IMR-90 (cell line): ENCODE data around the gene KRT76.

Source experiments
- BHLHE40 ChIP-seq: fragments of 150-350 bp; IDR thresholded peaks from 2 replicates; pipeline ENCODE4 v1.6.1; 2016; ENCODE audit warnings: mild to moderate bottlenecking, low read depth, low read length
- CEBPB ChIP-seq: IDR thresholded peaks from 2 replicates; pipeline ENCODE4 v1.6.1; 2012; ENCODE audit warnings: low read depth, low read length, improper control_type of control experiment
- MAFK ChIP-seq: IDR thresholded peaks from 2 replicates; pipeline ENCODE4 v1.6.1; 2012; ENCODE audit warnings: low read depth, low read length, improper control_type of control experiment
- MAZ ChIP-seq: IDR thresholded peaks from 2 replicates; pipeline ENCODE4 v1.6.1; 2012; ENCODE audit warnings: low read depth, mild to moderate bottlenecking, low read length, improper control_type of control experiment, moderate library complexity, borderline replicate concordance
- MXI1 ChIP-seq: IDR thresholded peaks from 2 replicates; pipeline ENCODE4 v1.6.1; 2012; ENCODE audit warnings: low read depth, mild to moderate bottlenecking, low read length, moderate library complexity, borderline replicate concordance
- NFE2L2 ChIP-seq: fragments of 150-350 bp; IDR thresholded peaks from 2 replicates; pipeline ENCODE4 v1.6.1; 2016; ENCODE audit warnings: low read depth, mild to moderate bottlenecking, low read length
- POLR2A ChIP-seq: IDR thresholded peaks from 2 replicates; pipeline ENCODE4 v1.6.1; 2012; ENCODE audit warnings: mild to moderate bottlenecking, low read depth, low read length
- RAD21 ChIP-seq: IDR thresholded peaks from 2 replicates; pipeline ENCODE4 v1.6.1; 2012; ENCODE audit warnings: low read length, improper control_type of control experiment
- RFX5 ChIP-seq: IDR thresholded peaks from 2 replicates; pipeline ENCODE4 v1.8.0; 2012; ENCODE audit warnings: low read depth, mild to moderate bottlenecking, low read length, moderate library complexity
- SMC3 ChIP-seq: fragments of 150-350 bp; IDR thresholded peaks from 2 replicates; pipeline ENCODE4 v1.6.1; 2016; ENCODE audit warnings: low read depth, mild to moderate bottlenecking, antibody characterized with exemption, low read length, moderate library complexity
- TF ChIP-seq, protein P1 (sequence below): conservative IDR thresholded peaks from 2 replicates; pipeline ENCODE4 v1.5.1; 2012; ENCODE audit warnings: mild to moderate bottlenecking, low read depth, low read length, improper control_type of control experiment

DNA sequence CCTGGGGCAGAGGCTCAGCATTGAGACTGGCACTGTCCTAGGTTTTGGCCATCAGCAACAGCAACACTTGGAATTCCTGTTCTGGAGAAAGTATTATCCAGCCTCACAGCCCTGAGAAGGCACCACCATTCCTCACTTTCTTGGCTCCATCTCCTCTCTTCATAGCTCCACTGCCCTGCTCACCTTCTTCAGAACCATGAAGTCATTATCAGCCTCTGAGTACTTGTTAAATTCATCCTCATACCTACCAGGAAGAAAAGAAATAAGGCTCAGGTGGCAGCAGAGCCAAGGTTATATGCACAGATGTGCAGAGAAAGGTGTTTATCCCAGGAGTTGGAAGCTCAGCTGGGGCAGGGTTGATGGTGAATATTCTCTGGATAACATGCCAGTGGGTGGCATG, 25.4 kb downstream of the KRT76 start:
- no peak for TF ChIP-seq POLR2A
- TF ChIP-seq, protein P1, sequence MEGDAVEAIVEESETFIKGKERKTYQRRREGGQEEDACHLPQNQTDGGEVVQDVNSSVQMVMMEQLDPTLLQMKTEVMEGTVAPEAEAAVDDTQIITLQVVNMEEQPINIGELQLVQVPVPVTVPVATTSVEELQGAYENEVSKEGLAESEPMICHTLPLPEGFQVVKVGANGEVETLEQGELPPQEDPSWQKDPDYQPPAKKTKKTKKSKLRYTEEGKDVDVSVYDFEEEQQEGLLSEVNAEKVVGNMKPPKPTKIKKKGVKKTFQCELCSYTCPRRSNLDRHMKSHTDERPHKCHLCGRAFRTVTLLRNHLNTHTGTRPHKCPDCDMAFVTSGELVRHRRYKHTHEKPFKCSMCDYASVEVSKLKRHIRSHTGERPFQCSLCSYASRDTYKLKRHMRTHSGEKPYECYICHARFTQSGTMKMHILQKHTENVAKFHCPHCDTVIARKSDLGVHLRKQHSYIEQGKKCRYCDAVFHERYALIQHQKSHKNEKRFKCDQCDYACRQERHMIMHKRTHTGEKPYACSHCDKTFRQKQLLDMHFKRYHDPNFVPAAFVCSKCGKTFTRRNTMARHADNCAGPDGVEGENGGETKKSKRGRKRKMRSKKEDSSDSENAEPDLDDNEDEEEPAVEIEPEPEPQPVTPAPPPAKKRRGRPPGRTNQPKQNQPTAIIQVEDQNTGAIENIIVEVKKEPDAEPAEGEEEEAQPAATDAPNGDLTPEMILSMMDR, result no peak
- TF ChIP-seq MXI1, result no peak
- TF ChIP-seq RAD21, result no peak
- TF ChIP-seq RFX5, result no peak
- TF ChIP-seq MAFK, result no peak
- TF ChIP-seq MAZ, result no peak
- no peak for TF ChIP-seq NFE2L2
- TF ChIP-seq CEBPB, result no peak
- TF ChIP-seq BHLHE40, result no peak
- no peak for TF ChIP-seq SMC3
